IPS-20b (cell line): ENCODE data around the gene AADAT.
A peak's percentile ranks its signal among the peaks of the same experiment; 100 is the strongest.
"Not testable (repeated sequence)": the region's sequence is repeated elsewhere in the genome, so short reads cannot be mapped to it uniquely, and the experiment has no call there.

ENCODE experiments used
- H3K27ac ChIP-seq: one replicate; pipeline ENCODE4 v1.5.1; 2013; ENCODE audit warnings: low read length
- H3K27me3 ChIP-seq: 2 replicates; pipeline ENCODE4 v1.6.1; 2013; ENCODE audit warnings: mild to moderate bottlenecking, low read length, inconsistent platforms; ENCODE audit not compliant: insufficient read depth
- H3K36me3 ChIP-seq: 2 replicates; pipeline ENCODE4 v1.6.1; 2013; ENCODE audit warnings: low read depth, mild to moderate bottlenecking, inconsistent platforms, low read length, moderate library complexity; ENCODE audit not compliant: insufficient read depth
- H3K4me1 ChIP-seq: 2 replicates; pipeline ENCODE4 v1.6.1; 2013; ENCODE audit warnings: mild to moderate bottlenecking, control low read depth, inconsistent platforms, low read length, moderate library complexity; ENCODE audit not compliant: insufficient read depth
- H3K4me3 ChIP-seq: 2 replicates; pipeline ENCODE4 v1.5.1; 2013; ENCODE audit warnings: mild to moderate bottlenecking, low read length, inconsistent platforms
- H3K9ac ChIP-seq: 2 replicates; pipeline ENCODE4 v1.6.1; 2013; ENCODE audit warnings: low read depth, mild to moderate bottlenecking, inconsistent platforms, low read length, moderate library complexity
- H3K9me3 ChIP-seq: 2 replicates; pipeline ENCODE4 v1.6.1; 2013; ENCODE audit warnings: mild to moderate bottlenecking, low read depth, low read length, inconsistent platforms; ENCODE audit not compliant: insufficient read depth

The AADAT gene

DNA sequence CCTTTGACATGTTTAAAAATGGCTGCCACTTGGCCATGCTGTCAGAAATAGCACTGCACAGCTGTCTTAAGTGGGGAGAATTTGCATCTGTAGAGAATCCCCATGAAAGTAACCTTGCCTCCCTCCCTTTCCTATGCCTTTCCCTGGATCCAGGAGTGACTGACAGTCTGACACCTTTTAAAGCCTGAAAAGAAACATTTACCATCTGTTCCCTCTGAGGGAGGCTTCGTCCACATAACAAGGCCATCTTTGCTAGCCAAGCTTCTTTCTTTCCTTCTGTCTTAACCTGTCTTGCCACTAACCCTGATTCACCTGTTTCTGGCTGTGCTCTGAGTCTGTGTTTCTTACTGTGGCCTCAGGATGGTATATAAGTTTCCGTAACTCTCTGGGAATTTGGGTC is 21.3 kb upstream of the AADAT start:
- no peaks in the 10 kb centered on the region for H3K27me3 ChIP-seq
- peaks cover 2% of the 10 kb centered on the region; the same call in 1 of the 2 replicates for H3K9me3 ChIP-seq
- H3K36me3 ChIP-seq: no peaks in the 10 kb centered on the region
- no peak overlapping the region for H3K27ac ChIP-seq
- no peak overlapping the region for H3K4me3 ChIP-seq
- peaks cover 21% of the 10 kb centered on the region; the same call in 1 of the 2 replicates for H3K4me1 ChIP-seq
- no peak overlapping the region for H3K9ac ChIP-seq

DNA sequence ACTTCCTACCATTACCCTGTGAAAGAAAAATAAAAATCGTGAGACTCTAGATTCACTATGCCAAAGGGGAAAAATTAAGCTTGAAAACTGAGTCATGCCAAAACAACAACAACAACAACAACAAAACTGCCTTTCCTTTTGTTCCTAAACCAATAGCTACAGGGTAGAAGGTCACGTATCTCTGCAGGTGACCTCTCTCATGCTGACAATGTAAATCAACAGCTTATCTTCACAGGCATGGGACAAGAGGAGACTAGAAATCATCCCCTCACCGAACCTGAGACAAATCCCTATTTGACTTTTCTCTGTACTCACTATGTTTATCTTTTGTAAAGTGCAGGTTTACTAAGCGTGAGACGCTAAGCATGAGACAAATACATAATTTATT is 20.5 kb upstream of the AADAT start:
- H3K36me3 ChIP-seq: no peaks in the 10 kb centered on the region
- H3K9ac ChIP-seq: peak overlapping the region; percentile 43
- no peak overlapping the region for H3K27ac ChIP-seq
- peaks cover 21% of the 10 kb centered on the region; the same call in 1 of the 2 replicates for H3K4me1 ChIP-seq
- no peaks in the 10 kb centered on the region for H3K9me3 ChIP-seq
- peak overlapping the region; percentile 19 for H3K4me3 ChIP-seq
- H3K27me3 ChIP-seq: no peaks in the 10 kb centered on the region

DNA sequence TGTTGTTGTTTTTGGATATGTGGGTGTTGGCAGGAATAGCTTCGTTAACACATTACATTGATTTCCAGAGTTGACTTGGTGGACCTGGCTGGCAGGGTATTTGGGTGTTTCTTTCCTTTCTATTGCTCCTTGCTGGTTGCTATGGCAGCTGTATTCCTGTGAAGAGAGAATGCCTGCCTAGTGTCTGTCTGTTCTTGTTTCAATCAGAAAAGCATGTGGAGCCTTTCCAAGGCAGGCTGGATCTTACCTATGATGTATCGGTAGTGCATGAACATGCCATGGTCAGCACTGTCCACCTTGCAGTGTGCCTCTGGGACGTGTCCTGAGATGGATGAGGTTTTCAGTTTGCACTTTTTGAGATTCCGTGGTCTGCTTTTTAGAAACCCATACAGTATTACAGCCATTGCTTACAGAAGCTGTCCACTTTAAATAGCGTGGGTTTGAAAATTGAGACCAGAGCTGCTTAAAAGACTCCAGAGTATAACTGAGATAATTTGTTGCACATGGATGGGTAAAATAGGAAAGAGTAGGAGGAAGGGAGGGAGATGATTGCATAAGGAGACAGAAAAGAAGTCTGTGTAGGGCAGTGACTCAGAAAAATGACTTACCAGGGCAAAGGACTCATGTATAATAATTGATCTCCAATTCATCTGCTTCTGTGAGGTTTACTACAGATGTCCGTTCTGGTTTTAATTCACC is 20.0 kb upstream of the AADAT start:
- no peaks in the 10 kb centered on the region for H3K27me3 ChIP-seq
- H3K27ac ChIP-seq: no peak overlapping the region
- peaks cover 21% of the 10 kb centered on the region; the same call in 1 of the 2 replicates for H3K4me1 ChIP-seq
- peak overlapping the region; percentile 43; the same call in 1 of the 2 replicates for H3K9ac ChIP-seq
- H3K9me3 ChIP-seq: no peaks in the 10 kb centered on the region
- H3K4me3 ChIP-seq: peak overlapping the region; percentile 19
- no peaks in the 10 kb centered on the region for H3K36me3 ChIP-seq

DNA sequence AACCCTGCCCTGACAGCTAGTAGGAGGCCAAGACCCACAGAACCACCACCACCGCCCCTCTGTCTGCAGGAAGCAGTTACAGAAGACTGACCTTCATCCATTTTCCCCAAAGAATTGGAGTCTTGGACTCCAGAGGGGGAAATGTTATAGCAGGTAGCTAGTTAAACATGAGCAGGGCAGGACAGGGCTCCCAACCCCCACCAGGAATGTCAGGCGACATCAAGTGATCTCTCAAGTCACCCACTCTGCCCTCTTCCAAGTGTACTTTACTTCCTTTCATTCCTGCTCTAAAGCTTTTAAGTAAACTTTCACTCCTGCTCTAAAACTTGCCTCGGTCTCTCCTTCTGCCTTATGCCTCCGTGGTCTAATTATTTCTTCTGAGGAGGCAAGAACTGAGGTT is 17.1 kb upstream of the AADAT start:
- Histone ChIP-seq H3K27ac (no peak overlapping the region), H3K36me3 (no peaks in the 10 kb centered on the region)

DNA sequence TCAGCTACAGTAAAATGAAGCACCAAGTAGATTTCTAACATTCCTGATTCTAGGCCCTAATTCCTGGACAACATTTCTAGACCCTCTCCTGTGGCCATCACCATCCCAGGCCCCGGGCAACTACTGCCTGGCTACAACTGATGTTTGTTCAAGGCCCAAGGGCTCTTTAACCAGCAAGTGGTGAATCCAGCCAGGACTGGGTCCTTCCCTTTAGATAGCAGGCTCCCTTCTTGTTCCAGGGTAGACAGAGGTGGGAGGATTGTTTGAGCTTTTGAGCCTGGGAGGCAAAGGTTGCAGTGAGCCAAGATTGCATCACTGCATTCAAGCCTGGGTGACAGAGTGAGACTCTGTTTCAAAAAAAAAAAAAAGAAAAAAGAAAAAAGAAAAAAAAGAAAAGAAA is 12.7 kb upstream of the AADAT start:
- Histone ChIP-seq H3K4me1 (0 out of 2 replicates have a peak, but pooled peaks cover 5% of the 10 kb centered on the region), H3K9ac (no peak overlapping the region), H3K9me3 (peaks cover 10% of the 10 kb centered on the region), H3K4me3 (no peak overlapping the region), H3K27ac (no peak overlapping the region), H3K36me3 (no peaks in the 10 kb centered on the region), H3K27me3 (no peaks in the 10 kb centered on the region)

More for the DNA sequence above, 17.1 kb upstream of the AADAT start:
- Histone ChIP-seq H3K9ac (no peak overlapping the region), H3K9me3 (no peaks in the 10 kb centered on the region), H3K27me3 (no peaks in the 10 kb centered on the region), H3K4me1 (peaks cover 21% of the 10 kb centered on the region; the same call in 1 of the 2 replicates), H3K4me3 (no peak overlapping the region)

DNA sequence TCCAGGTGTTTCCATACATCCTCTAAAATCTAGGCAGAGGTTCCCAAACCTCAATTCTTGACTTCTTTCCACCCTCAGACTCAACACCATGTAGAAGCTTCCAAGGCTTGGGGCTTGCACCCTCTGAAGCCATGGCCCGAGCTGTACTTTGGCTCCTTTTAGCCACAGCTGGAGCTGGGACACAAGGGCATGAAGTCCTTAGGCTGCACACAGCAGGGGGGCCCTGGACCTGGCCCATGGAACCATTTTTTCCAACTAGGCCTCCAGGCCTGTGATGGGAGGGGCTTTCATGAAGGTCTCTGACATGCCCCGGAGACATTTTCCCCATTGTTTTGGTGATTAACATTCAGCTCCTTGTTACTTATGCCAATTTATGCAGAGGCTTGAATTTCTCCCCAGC is 8.4 kb upstream of the AADAT start:
- H3K4me3 ChIP-seq, H3K36me3 ChIP-seq, H3K27ac ChIP-seq, H3K9ac ChIP-seq, H3K27me3 ChIP-seq, H3K4me1 ChIP-seq: not testable (repeated sequence)
- H3K9me3 ChIP-seq: peaks cover 10% of the 10 kb centered on the region

DNA sequence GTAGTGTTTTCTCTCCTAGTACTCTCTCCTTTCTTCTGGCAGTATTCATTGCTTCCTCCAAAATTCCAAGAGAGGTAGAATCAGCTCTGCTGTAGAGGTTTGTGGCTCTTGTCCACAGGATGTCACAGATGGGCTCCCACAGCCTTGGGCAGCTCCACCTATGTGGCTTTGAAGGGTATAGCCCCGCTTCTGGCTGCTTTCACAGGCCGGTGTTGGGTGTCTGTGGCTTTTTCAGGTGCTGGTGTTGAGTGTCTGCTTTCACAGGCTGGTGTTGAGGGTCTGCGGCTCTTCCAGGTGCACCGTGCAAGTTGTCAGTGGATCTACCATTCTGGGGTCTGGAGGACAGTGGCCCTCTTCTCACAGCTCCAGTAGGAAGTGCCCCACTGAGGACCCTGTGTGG is 7.9 kb upstream of the AADAT start:
- H3K4me3 ChIP-seq: no peak overlapping the region
- H3K9ac ChIP-seq: no peak overlapping the region
- no peaks in the 10 kb centered on the region for H3K36me3 ChIP-seq
- H3K4me1 ChIP-seq: no peaks in the 10 kb centered on the region; the same call in 1 of the 2 replicates
- no peak overlapping the region for H3K27ac ChIP-seq
- H3K27me3 ChIP-seq: no peaks in the 10 kb centered on the region
- peaks cover 10% of the 10 kb centered on the region for H3K9me3 ChIP-seq

DNA sequence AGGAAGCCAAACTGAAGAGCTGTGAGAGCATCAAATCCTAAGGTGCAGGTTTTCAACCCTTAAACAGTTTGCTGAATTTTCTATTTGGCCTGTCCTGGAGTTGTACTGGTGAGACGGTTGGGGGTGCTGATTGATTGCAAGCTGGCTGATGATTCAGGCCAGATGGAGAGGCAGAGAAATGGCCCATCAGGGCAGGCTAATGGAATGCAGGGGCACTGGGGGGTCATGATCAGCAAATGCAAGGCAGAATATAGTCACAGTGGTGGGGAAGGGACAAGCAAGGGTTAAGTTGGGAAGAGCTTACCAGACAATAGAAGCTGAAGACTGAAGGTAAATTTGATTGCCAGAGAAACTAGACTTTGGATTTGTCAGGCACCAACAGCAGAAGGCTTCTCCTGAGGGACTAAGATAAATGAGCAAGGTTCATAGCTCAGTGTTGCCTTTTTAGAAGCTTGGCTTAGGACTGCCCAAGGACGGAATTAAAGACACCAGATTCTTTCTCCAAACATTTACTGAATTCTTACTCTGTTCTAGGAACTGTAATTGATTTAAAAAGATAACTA is 4.3 kb upstream of the AADAT start:
- Histone ChIP-seq H3K36me3 (no peaks in the 10 kb centered on the region), H3K4me3 (no peak overlapping the region), H3K27ac (no peak overlapping the region), H3K27me3 (peaks cover 14% of the 10 kb centered on the region; the same call in 1 of the 2 replicates), H3K9me3 (peaks cover 10% of the 10 kb centered on the region), H3K4me1 (peaks cover 5% of the 10 kb centered on the region; the same call in 1 of the 2 replicates), H3K9ac (no peak overlapping the region)

DNA sequence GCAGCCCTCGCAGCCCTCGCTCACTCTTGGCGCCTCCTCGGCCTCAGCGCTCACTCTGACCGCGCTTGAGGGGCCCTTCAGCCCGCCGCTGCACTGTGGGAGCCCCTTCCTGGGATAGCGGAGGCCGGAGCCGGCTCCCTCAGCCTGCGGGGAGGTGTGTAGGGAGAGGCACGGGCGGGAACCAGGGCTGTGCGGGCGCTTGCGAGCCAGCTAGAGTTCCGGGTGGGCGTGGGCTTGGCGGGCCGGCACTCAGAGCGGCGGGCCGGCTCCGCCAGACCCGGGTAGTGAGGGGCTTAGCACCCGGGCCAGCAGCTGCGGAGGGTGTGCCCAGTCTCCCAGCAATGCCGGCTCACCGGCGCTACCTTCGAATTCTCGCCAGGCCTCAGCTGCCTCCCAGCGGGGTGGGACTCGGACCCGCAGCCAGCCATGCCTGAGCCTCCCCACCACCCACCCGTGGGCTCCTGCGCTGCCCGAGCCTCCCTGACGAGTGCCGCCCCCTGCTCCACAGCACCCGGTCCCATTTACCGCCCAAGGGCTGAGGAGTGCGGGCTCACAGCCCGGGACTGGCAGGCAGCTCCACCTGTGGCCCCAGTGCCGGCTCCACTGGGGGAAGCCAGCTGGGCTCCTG is 1.4 kb upstream of the AADAT start:
- Histone ChIP-seq H3K9me3 (no peaks in the 10 kb centered on the region), H3K4me3 (no peak overlapping the region; the same call in 1 of the 2 replicates), H3K36me3 (peaks cover 22% of the 10 kb centered on the region), H3K27ac (no peak overlapping the region), H3K27me3 (peaks cover 16% of the 10 kb centered on the region; the same call in 1 of the 2 replicates), H3K9ac (no peak overlapping the region), H3K4me1 (peaks cover 9% of the 10 kb centered on the region; the same call in 1 of the 2 replicates)

DNA sequence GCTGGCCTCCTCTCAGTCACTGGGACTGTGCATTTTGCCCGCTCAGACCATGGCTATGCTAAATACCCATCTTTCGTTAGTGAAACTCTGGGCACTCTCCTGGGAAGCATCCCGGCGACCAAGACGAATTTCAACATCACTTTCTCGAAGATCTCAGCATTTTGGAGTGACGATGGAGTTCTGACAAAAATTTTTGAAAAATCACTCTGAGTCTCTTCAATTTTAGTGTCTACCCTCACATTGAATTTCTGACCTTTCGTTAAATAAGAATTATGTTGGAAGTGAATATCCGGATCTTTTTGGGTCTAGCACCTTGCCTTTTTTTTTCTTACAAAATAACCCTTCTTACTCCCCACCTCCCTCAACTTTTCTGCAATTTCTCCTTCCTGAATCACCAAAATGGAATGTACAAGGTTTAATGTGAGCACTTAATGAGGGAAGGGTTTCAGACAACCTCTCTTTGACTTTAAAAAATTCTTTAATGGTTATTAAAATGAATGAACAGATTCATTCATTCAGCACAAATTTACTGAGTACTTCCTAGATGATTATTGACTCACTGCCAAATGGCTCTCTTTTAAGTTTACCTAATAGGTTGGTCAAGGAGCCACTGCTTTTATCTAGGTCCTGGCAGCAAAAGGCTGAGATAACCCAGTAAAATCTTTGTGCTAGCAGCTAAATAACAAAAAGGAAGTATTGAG is 746 bp upstream of the AADAT start:
- H3K4me1 ChIP-seq: peaks cover 9% of the 10 kb centered on the region; the same call in 1 of the 2 replicates
- H3K4me3 ChIP-seq: peak overlapping the region; percentile 94
- no peaks in the 10 kb centered on the region for H3K9me3 ChIP-seq
- no peak overlapping the region for H3K27ac ChIP-seq
- H3K36me3 ChIP-seq: peaks cover 28% of the 10 kb centered on the region
- H3K9ac ChIP-seq: no peak overlapping the region
- peaks cover 16% of the 10 kb centered on the region; the same call in 1 of the 2 replicates for H3K27me3 ChIP-seq

DNA sequence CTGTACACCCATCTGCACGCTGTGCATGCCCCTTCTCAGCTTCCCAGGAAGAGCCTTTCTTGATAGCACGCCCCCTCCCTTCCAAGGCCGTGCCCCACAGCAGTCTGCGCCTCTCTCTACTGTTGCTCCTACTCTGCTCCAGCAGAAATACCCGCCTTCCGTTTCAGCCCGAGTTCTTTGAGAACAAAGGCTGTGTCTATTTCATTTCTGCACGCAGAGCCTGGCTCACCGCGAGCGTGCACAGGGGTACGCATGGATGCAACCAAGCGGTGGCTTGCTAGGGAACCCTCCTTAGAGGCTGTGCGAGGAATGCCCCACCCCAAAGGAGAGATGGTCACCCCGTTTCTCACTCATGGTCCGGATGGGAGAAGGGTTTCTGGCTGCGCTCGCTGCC is 485 bp downstream of the AADAT start:
- no peak overlapping the region for H3K27ac ChIP-seq

More for the DNA sequence above, 485 bp downstream of the AADAT start:
- peaks cover 41% of the 10 kb centered on the region for H3K36me3 ChIP-seq
- peak overlapping the region; percentile 92 for H3K9ac ChIP-seq
- H3K4me3 ChIP-seq: peak overlapping the region; percentile 94
- H3K27me3 ChIP-seq: peaks cover 16% of the 10 kb centered on the region; the same call in 1 of the 2 replicates
- H3K4me1 ChIP-seq: peaks cover 9% of the 10 kb centered on the region; the same call in 1 of the 2 replicates
- H3K9me3 ChIP-seq: no peaks in the 10 kb centered on the region
